HuH-7.5 (cell line): ENCODE results near the gene KRTAP13-2.

Experiments used
- DNase-seq: peaks from one replicate; pipeline ENCODE4 v3.0.0; 2011; ENCODE audit warnings: low spot score

The KRTAP13-2 gene

DNA sequence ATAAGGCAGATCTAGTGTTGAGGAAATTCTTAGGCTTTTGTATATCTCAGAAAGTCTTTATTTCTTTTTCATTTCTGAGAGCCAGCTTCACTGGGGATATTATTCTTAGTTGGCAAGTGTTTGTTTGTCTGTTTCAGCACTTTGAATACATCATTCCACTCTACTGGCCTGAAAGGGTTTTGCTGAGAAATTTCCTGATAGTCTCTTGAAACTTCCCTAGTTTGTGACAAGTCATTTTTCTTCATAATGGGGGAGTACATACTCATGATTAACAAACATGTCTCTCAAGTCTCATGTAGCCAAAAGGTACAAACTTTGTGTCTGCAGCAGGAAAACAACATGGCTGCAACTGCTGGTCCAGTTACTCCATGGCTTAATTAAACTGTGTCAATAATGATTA, 45.7 kb downstream of the KRTAP13-2 start:
- no peak for DNase-seq
